Stimulated activated CD8-positive, alpha-beta memory T cell treated with anti-CD3 and anti-CD28 coated beads, Interleukin-12 subunit alpha, Interleukin-12 subunit beta, amount 100 ng/mL, for 24 hours (primary cell): Measurements from ENCODE around the gene TMEM254.
"Not testable (repeated sequence)": the region's sequence is repeated elsewhere in the genome, so short reads cannot be mapped to it uniquely, and the experiment has no call there.

Experiments used
- DNase-seq: peaks from one replicate; pipeline ENCODE4 v3.0.0-alpha.2; 2020; ENCODE audit errors: extremely low read depth

TMEM254 gene

GRCh38 chr10:80075781-80076180 is 2.7 kb upstream of the TMEM254 start:
- DNase-seq: no peak

- DNase-seq: no peak
These were observed 507 bp upstream of the TMEM254 start for GRCh38 chr10:80077869-80078447.

- no peak for DNase-seq
These were observed 851 bp downstream of the TMEM254 start for GRCh38 chr10:80079312-80079719.

- no peak for DNase-seq
These were observed 2.6 kb downstream of the TMEM254 start for GRCh38 chr10:80081026-80081425.

GRCh38 chr10:80081801-80082750 is 3.6 kb downstream of the TMEM254 start:
- no peak for DNase-seq

- no peak for DNase-seq
These were observed 11.7 kb downstream of the TMEM254 start for GRCh38 chr10:80090121-80090520.

GRCh38 chr10:80094231-80094630 is 15.8 kb downstream of the TMEM254 start:
- no peak for DNase-seq

GRCh38 chr10:80098272-80098671 is 19.8 kb downstream of the TMEM254 start:
- DNase-seq: not testable (repeated sequence)

- not testable (repeated sequence) for DNase-seq
These were observed 20.8 kb downstream of the TMEM254 start for GRCh38 chr10:80099295-80099694.

- DNase-seq: no peak
These were observed 21.7 kb downstream of the TMEM254 start for GRCh38 chr10:80100116-80100515.

GRCh38 chr10:80100861-80101695 is 22.6 kb downstream of the TMEM254 start:
- no peak for DNase-seq

- DNase-seq: no peak
These were observed 25.8 kb downstream of the TMEM254 start for GRCh38 chr10:80104066-80104926.

- no peak for DNase-seq
These were observed 30.2 kb downstream of the TMEM254 start for GRCh38 chr10:80108576-80109239.

- no peak for DNase-seq
These were observed 32.5 kb downstream of the TMEM254 start for GRCh38 chr10:80110986-80111385.

- DNase-seq: no peak
These were observed 40.2 kb downstream of the TMEM254 start for GRCh38 chr10:80118669-80119068.

- no peak for DNase-seq
These were observed 43.7 kb downstream of the TMEM254 start for GRCh38 chr10:80122110-80122710.

- DNase-seq: no peak
These were observed 44.3 kb downstream of the TMEM254 start for GRCh38 chr10:80122746-80123145.

GRCh38 chr10:80126876-80127275 is 48.4 kb downstream of the TMEM254 start:
- DNase-seq: no peak

- no peak for DNase-seq
These were observed 53.0 kb downstream of the TMEM254 start for GRCh38 chr10:80131499-80131901.
